ENCODE data around the gene PPP2R5C.

The PPP2R5C gene

GRCh38 chr14:101849125-101849524 is 87.6 kb downstream of the PPP2R5C start:
- Histone ChIP-seq H3K9me2 (replicated peaks; ENCODE audit: control insufficient read depth, low read length) (no peaks in the 10 kb centered on the region), H3K4me1 (ENCODE audit: control insufficient read depth, low read length) (peaks cover 98% of the 10 kb centered on the region), H3K9me3 (ENCODE audit: control insufficient read depth, insufficient read depth, low read length) (no peaks in the 10 kb centered on the region), H3K27me3 (ENCODE audit: control insufficient read depth, low read length) (no peaks in the 10 kb centered on the region), H3K36me3 (ENCODE audit: control insufficient read depth, low read length) (peaks cover 49% of the 10 kb centered on the region), H3K4me3 (ENCODE audit: low read length) (peak overlapping the region; percentile 72), H3K27ac (ENCODE audit: low read depth, low read length) (peak overlapping the region; percentile 77), H3K4me2 (ENCODE audit: low read length) (peak overlapping the region; percentile 97), H3K79me2 (ENCODE audit: control insufficient read depth, low read length) (peaks cover 100% of the 10 kb centered on the region), H3F3A (ENCODE audit: control insufficient read depth, insufficient read depth) (peaks cover 22% of the 10 kb centered on the region), H4K20me1 (ENCODE audit: control insufficient read depth, insufficient read depth, low read depth, low read length) (peaks cover 14% of the 10 kb centered on the region; the same call in 1 of the 2 replicates)
- TF ChIP-seq EZH2phosphoT487 (IDR thresholded peaks at IDR 0.05; ENCODE audit: borderline replicate concordance, low read length): no peak
- TF ChIP-seq CTCF (IDR thresholded peaks at IDR 0.05; ENCODE audit: low read depth, low read length, poor library complexity, severe bottlenecking): no peak

GRCh38 chr14:101849640-101850039 is 88.1 kb downstream of the PPP2R5C start:
- Histone ChIP-seq H3F3A (ENCODE audit: control insufficient read depth, insufficient read depth) (peaks cover 17% of the 10 kb centered on the region), H3K27me3 (ENCODE audit: control insufficient read depth, low read length) (no peaks in the 10 kb centered on the region), H3K4me2 (ENCODE audit: low read length) (peak overlapping the region; percentile 97), H3K79me2 (ENCODE audit: control insufficient read depth, low read length) (peaks cover 99% of the 10 kb centered on the region), H3K4me3 (ENCODE audit: low read length) (peak overlapping the region; percentile 72), H3K9me2 (replicated peaks; ENCODE audit: control insufficient read depth, low read length) (no peaks in the 10 kb centered on the region), H3K27ac (ENCODE audit: low read depth, low read length) (peak overlapping the region; percentile 77), H3K4me1 (ENCODE audit: control insufficient read depth, low read length) (peaks cover 97% of the 10 kb centered on the region), H3K36me3 (ENCODE audit: control insufficient read depth, low read length) (peaks cover 44% of the 10 kb centered on the region), H4K20me1 (ENCODE audit: control insufficient read depth, insufficient read depth, low read depth, low read length) (peaks cover 14% of the 10 kb centered on the region; the same call in 1 of the 2 replicates), H3K9me3 (ENCODE audit: control insufficient read depth, insufficient read depth, low read length) (no peaks in the 10 kb centered on the region)
- TF ChIP-seq CTCF (IDR thresholded peaks at IDR 0.05; ENCODE audit: low read depth, low read length, poor library complexity, severe bottlenecking) (no peak), EZH2phosphoT487 (IDR thresholded peaks at IDR 0.05; ENCODE audit: borderline replicate concordance, low read length) (no peak)

- Histone ChIP-seq H3K4me1 (ENCODE audit: control insufficient read depth, low read length) (peaks cover 88% of the 10 kb centered on the region), H4K20me1 (ENCODE audit: control insufficient read depth, insufficient read depth, low read depth, low read length) (peaks cover 14% of the 10 kb centered on the region; the same call in 1 of the 2 replicates), H3K9me2 (replicated peaks; ENCODE audit: control insufficient read depth, low read length) (no peaks in the 10 kb centered on the region), H3K27ac (ENCODE audit: low read depth, low read length) (peak overlapping the region; percentile 39), H3K4me2 (ENCODE audit: low read length) (peak overlapping the region; percentile 97), H3F3A (ENCODE audit: control insufficient read depth, insufficient read depth) (peaks cover 7% of the 10 kb centered on the region), H3K4me3 (ENCODE audit: low read length) (peak overlapping the region; percentile 47), H3K27me3 (ENCODE audit: control insufficient read depth, low read length) (no peaks in the 10 kb centered on the region), H3K9me3 (ENCODE audit: control insufficient read depth, insufficient read depth, low read length) (no peaks in the 10 kb centered on the region), H3K79me2 (ENCODE audit: control insufficient read depth, low read length) (peaks cover 99% of the 10 kb centered on the region), H3K36me3 (ENCODE audit: control insufficient read depth, low read length) (peaks cover 44% of the 10 kb centered on the region)
- no peak for TF ChIP-seq EZH2phosphoT487 (IDR thresholded peaks at IDR 0.05; ENCODE audit: borderline replicate concordance, low read length)
- no peak for TF ChIP-seq CTCF (IDR thresholded peaks at IDR 0.05; ENCODE audit: low read depth, low read length, poor library complexity, severe bottlenecking)
These were observed 89.7 kb downstream of the PPP2R5C start for GRCh38 chr14:101851183-101851582.

Data from DOHH2 (cell line).